H1 (cell line): Measurements from ENCODE around the gene PLEK2. TPM values are rescaled to one million over a fixed set of nuclear protein-coding genes. Genes with fewer than 3 reads are reported as not detected.
A peak's percentile ranks its signal among the peaks of the same experiment; 100 is the strongest.

Experiments used
- CTCF ChIA-PET: fragments of 300-600 bp; sonication (Branson Sonifier 250); formaldehyde crosslinking; loops from one replicate; lab custom pipeline; 2021; ENCODE audit not compliant: partially characterized antibody; lab: Charles Lee
- POLR2A ChIA-PET: fragments of 300-600 bp; sonication (Branson Sonifier 250); formaldehyde crosslinking; loops from one replicate; lab custom pipeline; 2021; ENCODE audit warnings: inconsistent platforms; ENCODE audit not compliant: partially characterized antibody; lab: Charles Lee
- DNase-seq, 2 experiments: peaks; one replicate each; pipeline versions ENCODE4 v3.0.0 to v3.0.0-alpha.2; 2010 to 2022; ENCODE audit warnings: low spot score in 2 of 2, low read depth in 1 of 2, mixed read lengths in 1 of 2
- FAIRE-seq: peaks from 2 replicates; lab custom pipeline; 2011; peaks lifted over from hg19 to GRCh38; lab: Jason Lieb, UNC
- H2AFZ ChIP-seq: 2 replicates; pipeline ENCODE4 v1.8.1; 2012; ENCODE audit warnings: low read length, inconsistent platforms
- H2AK5ac ChIP-seq: 2 replicates; pipeline ENCODE4 v1.6.1; 2013; ENCODE audit warnings: low read depth, low read length
- H2BK120ac ChIP-seq: replicated peaks from 2 replicates; pipeline ENCODE3; 2013; ENCODE audit warnings: low read depth, low read length, inconsistent platforms
- H2BK12ac ChIP-seq: 2 replicates; pipeline ENCODE4 v1.6.1; 2013; ENCODE audit warnings: low read depth, low read length
- H2BK15ac ChIP-seq: 2 replicates; pipeline ENCODE4 v1.6.1; 2013; ENCODE audit warnings: low read length
- H2BK20ac ChIP-seq: 2 replicates; pipeline ENCODE4 v1.6.1; 2013; ENCODE audit warnings: low read length
- H2BK5ac ChIP-seq: 2 replicates; pipeline ENCODE4 v1.6.1; 2013; ENCODE audit warnings: low read depth, low read length
- H3K14ac ChIP-seq: 2 replicates; pipeline ENCODE4 v1.6.1; 2013; ENCODE audit warnings: inconsistent platforms; ENCODE audit not compliant: insufficient read length
- H3K18ac ChIP-seq: 2 replicates; pipeline ENCODE4 v1.6.1; 2013; ENCODE audit warnings: low read length; ENCODE audit errors: extremely low read depth
- H3K23ac ChIP-seq: 2 replicates; pipeline ENCODE4 v1.6.1; 2013; ENCODE audit warnings: inconsistent platforms; ENCODE audit not compliant: insufficient read length
- H3K23me2 ChIP-seq: 2 replicates; pipeline ENCODE4 v1.6.1; 2013; ENCODE audit warnings: low read depth, low read length
- H3K27ac ChIP-seq: 2 replicates; pipeline ENCODE4 v1.6.1; 2011; ENCODE audit warnings: low read depth, low read length, inconsistent platforms
- H3K27me3 ChIP-seq, 4 experiments: replicated peaks in 1 of 4; 1 replicate in 1 of 4; 2 replicates in 3 of 4; pipeline versions ENCODE4 v1.6.1 to v1.8.1; 2011 to 2013; ENCODE audit warnings: low read length in 3 of 4, mild to moderate bottlenecking in 3 of 4, inconsistent platforms in 2 of 4, mixed read lengths in 2 of 4, moderate library complexity in 1 of 4; ENCODE audit not compliant: control insufficient read depth in 3 of 4, insufficient read depth in 3 of 4; ENCODE audit errors: extremely low read depth in 1 of 4
- H3K36me3 ChIP-seq, 4 experiments: 2 replicates each; pipeline versions ENCODE4 v1.6.1 to v1.8.1; 2011 to 2013; ENCODE audit warnings: mild to moderate bottlenecking in 4 of 4, low read length in 3 of 4, moderate library complexity in 2 of 4, control low read depth in 1 of 4, inconsistent platforms in 1 of 4; ENCODE audit not compliant: insufficient read depth in 4 of 4, control insufficient read depth in 2 of 4
- H3K4ac ChIP-seq: replicated peaks from 2 replicates; pipeline ENCODE3; 2013; ENCODE audit warnings: low read length, low read depth, mixed read lengths, inconsistent platforms; ENCODE audit not compliant: insufficient read length
- H3K4me1 ChIP-seq, 4 experiments: replicated peaks in 1 of 4; 1 replicate in 1 of 4; 2 replicates in 3 of 4; pipeline versions ENCODE4 v1.6.1 to v1.8.1; 2011 to 2013; ENCODE audit warnings: low read length in 3 of 4, inconsistent platforms in 2 of 4, mixed read lengths in 1 of 4; ENCODE audit not compliant: insufficient read depth in 4 of 4, control insufficient read depth in 3 of 4
- H3K4me2 ChIP-seq, 2 experiments: 2 replicates each; pipeline versions ENCODE4 v1.6.1 to v1.8.1; 2011 to 2013; ENCODE audit warnings: low read depth in 2 of 2, low read length in 2 of 2, control low read depth in 1 of 2, inconsistent platforms in 1 of 2, mild to moderate bottlenecking in 1 of 2; ENCODE audit not compliant: insufficient read depth in 1 of 2
- H3K4me3 ChIP-seq, 4 experiments: fragments of 200-600, 300-600 bp in 1 of 4; sonication (generic), shearing (Covaris generic), sonication (Bioruptor Twin) in 1 of 4; 2 replicates each; pipeline versions ENCODE4 v1.5.1 to v1.8.1; 2011 to 2016; ENCODE audit warnings: low read length in 4 of 4, low read depth in 3 of 4, control low read depth in 2 of 4, inconsistent platforms in 2 of 4, mild to moderate bottlenecking in 2 of 4, mixed read lengths in 1 of 4, moderate library complexity in 1 of 4; ENCODE audit not compliant: insufficient read depth in 2 of 4; ENCODE audit errors: extremely low read depth in 1 of 4
- H3K56ac ChIP-seq: replicated peaks from 2 replicates; pipeline ENCODE3; 2013; ENCODE audit warnings: low read depth, mild to moderate bottlenecking, mixed read lengths, low read length, inconsistent platforms; ENCODE audit not compliant: insufficient read length
- H3K79me1 ChIP-seq: 2 replicates; pipeline ENCODE4 v1.6.1; 2013; ENCODE audit warnings: low read depth, low read length, control low read depth
- H3K79me2 ChIP-seq, 2 experiments: 2 replicates each; pipeline versions ENCODE4 v1.6.1 to v1.8.1; 2012 to 2013; ENCODE audit warnings: low read length in 2 of 2, mild to moderate bottlenecking in 2 of 2, inconsistent platforms in 1 of 2; ENCODE audit not compliant: insufficient read depth in 2 of 2, control insufficient read depth in 1 of 2
- H3K9ac ChIP-seq, 4 experiments: replicated peaks in 1 of 4; 1 replicate in 1 of 4; 2 replicates in 3 of 4; pipeline versions ENCODE4 v1.6.1 to v1.8.1; 2011 to 2013; ENCODE audit warnings: low read depth in 3 of 4, low read length in 3 of 4, control low read depth in 2 of 4, mild to moderate bottlenecking in 2 of 4, moderate library complexity in 2 of 4, inconsistent platforms in 1 of 4; ENCODE audit errors: extremely low read depth in 1 of 4
- H3K9me3 ChIP-seq, 2 experiments: 2 replicates each; pipeline versions ENCODE4 v1.6.1 to v1.8.1; 2012 to 2013; ENCODE audit warnings: mild to moderate bottlenecking in 2 of 2, moderate library complexity in 2 of 2, control low read depth in 1 of 2, inconsistent platforms in 1 of 2, low read depth in 1 of 2, low read length in 1 of 2, mixed read lengths in 1 of 2; ENCODE audit not compliant: insufficient read depth in 2 of 2
- H4K20me1 ChIP-seq, 2 experiments: replicated peaks in 1 of 2; 2 replicates each; pipeline versions ENCODE3 to v1.8.1; 2011 to 2013; ENCODE audit warnings: inconsistent platforms in 2 of 2, low read length in 2 of 2, mild to moderate bottlenecking in 1 of 2; ENCODE audit not compliant: insufficient read depth in 2 of 2, control insufficient read depth in 1 of 2
- H4K5ac ChIP-seq: 2 replicates; pipeline ENCODE4 v1.6.1; 2013; ENCODE audit warnings: low read length, low read depth, mixed read lengths, inconsistent platforms; ENCODE audit not compliant: insufficient read length
- H4K8ac ChIP-seq: 2 replicates; pipeline ENCODE4 v1.8.0; 2013; ENCODE audit warnings: mild to moderate bottlenecking, moderate library complexity, low read length, inconsistent platforms; ENCODE audit not compliant: insufficient read depth; ENCODE audit errors: extremely low read depth
- H4K91ac ChIP-seq: replicated peaks from 2 replicates; pipeline ENCODE3; 2013; ENCODE audit warnings: low read length, mixed read lengths, inconsistent platforms; ENCODE audit not compliant: insufficient read length
- HDAC2 ChIP-seq, 2 experiments: fragments of 300-600 bp in 1 of 2; sonication (generic) in 1 of 2; IDR thresholded peaks; 2 replicates each; pipeline ENCODE4 v1.6.1; 2011 to 2012; ENCODE audit warnings: low read depth in 2 of 2, low read length in 2 of 2, mild to moderate bottlenecking in 2 of 2, moderate library complexity in 2 of 2, borderline replicate concordance in 1 of 2, inconsistent platforms in 1 of 2
- WGBS, 2 experiments: shearing (Covaris generic) in 1 of 2; methylation state at CpG; one replicate each; pipeline versions ENCODE4 v1.1.6 to v1.1.7; 2013 to 2015; ENCODE audit warnings: low lambda C conversion rate in 2 of 2, mixed read lengths in 2 of 2, inconsistent platforms in 1 of 2, low coverage in 1 of 2, missing lambda C conversion rate in 1 of 2; ENCODE audit not compliant: insufficient replicate concordance in 2 of 2, insufficient coverage in 1 of 2, insufficient read length in 1 of 2; ENCODE audit errors: extremely low coverage in 1 of 2, missing lambda C conversion rate in 1 of 2; 5-methylcytosine and 5-hydroxymethylcytosine counted together
- polyA plus RNA-seq, 7 experiments: library from polyadenylated mRNA; depleted of rRNA in 3 of 7; stranded (reverse) in 5 of 7; unstranded in 2 of 7; fragments of >200 nt in 5 of 7; fragments of 200-250 nt in 2 of 7; gene quantifications; 1 replicate in 5 of 7; 2 replicates in 1 of 7; 4 replicates in 1 of 7; pipeline versions ENCODE4 v1.2.1 to v1.2.3, GENCODE V29; 2011 to 2013; ENCODE audit warnings: missing spikeins in 2 of 7, mixed read lengths in 2 of 7
- total RNA-seq: library from RNA; stranded (reverse); fragmentation: NEBNext Ultra II Directional; extraction: Animal tissue kit (Norgen Biotek cat#: 25700); gene quantifications from 2 replicates; pipeline ENCODE4 v1.2.1, GENCODE V29; 2021

The PLEK2 gene
- total and polyA plus RNA-seq, 2 of the 8 experiments (the other 6 are each of a cell fraction or from before 2014, with no cell fraction given): 0.41 to 2.1 TPM

GRCh38 chr14:67392800-67393199 is 19.2 kb downstream of the PLEK2 start:
- Histone ChIP-seq H2AK5ac (no peak overlapping the region), H2AFZ (no peak overlapping the region), H2BK120ac (no peak overlapping the region), H3K4me3 (no peak overlapping the region), H3K14ac (no peak overlapping the region), H3K36me3 (no peaks in the 10 kb centered on the region), H3K56ac (no peak overlapping the region), H3K79me1 (no peaks in the 10 kb centered on the region), H2BK15ac (no peak overlapping the region), H3K4me2 (no peak overlapping the region), H3K4ac (no peak overlapping the region), H2BK5ac (peak overlapping the region; percentile 21; the same call in 1 of the 2 replicates), H4K91ac (no peak overlapping the region), H3K9me3 (no peaks in the 10 kb centered on the region), H3K23ac (no peak overlapping the region), H3K9ac (no peak overlapping the region), H2BK20ac (no peak overlapping the region), H3K27me3 (no peaks in the 10 kb centered on the region), H2BK12ac (no peak overlapping the region), H3K23me2 (no peaks in the 10 kb centered on the region), H3K4me1 (no peaks in the 10 kb centered on the region; a peak in 1 of 7 replicates), H4K20me1 (no peaks in the 10 kb centered on the region), H4K5ac (no peak overlapping the region), H3K79me2 (no peaks in the 10 kb centered on the region), H3K18ac (no peak overlapping the region; the same call in 1 of the 2 replicates), H3K27ac (no peak overlapping the region), H4K8ac (no peak overlapping the region)
- DNase-seq: no peak
- no peak for FAIRE-seq
- 89% methylated on average over 9 of the region's 9 CpGs; no CpG with 5 or more reads in 1 of the 2 experiments for WGBS, 2 experiments
- no peak for TF ChIP-seq HDAC2 (IDR thresholded peaks at IDR 0.05; ENCODE audit: borderline replicate concordance in 1 of 2, low read depth in 2 of 2, low read length in 2 of 2)
- ChIA-PET POLR2A (interaction anchor here (1.3 kb wide), 1 partner anchor 33 kb away, joined by 3 read pairs; the partner anchor contains the start of gene ATP6V1D), CTCF (interaction anchor here (1.1 kb wide), 1 partner anchor 191 kb away, joined by 3 read pairs; no protein-coding TSS in a partner anchor)
